Stomach (tissue), 4 donors: ENCODE measurements around the gene HOXD3.

Source experiments
- POLR2A ChIP-seq, 4 donors: fragments of 450-650 bp; IDR thresholded peaks; one replicate each; pipeline ENCODE4 v1.6.1; 2016; ENCODE audit warnings: antibody characterized with exemption in 4 of 4, control low read depth in 2 of 4, mild to moderate bottlenecking in 1 of 4, moderate library complexity in 1 of 4
- TF ChIP-seq, protein P1 (sequence below), 7 experiments: fragments of 450-650 bp in 4 of 7; fragments of 200-600 bp in 3 of 7; sonication (generic) in 3 of 7; IDR thresholded peaks; one replicate each; pipeline ENCODE4 v1.5.1; 2016 to 2019; ENCODE audit warnings: antibody characterized with exemption in 7 of 7, control low read depth in 2 of 7, mild to moderate bottlenecking in 1 of 7

DNA sequence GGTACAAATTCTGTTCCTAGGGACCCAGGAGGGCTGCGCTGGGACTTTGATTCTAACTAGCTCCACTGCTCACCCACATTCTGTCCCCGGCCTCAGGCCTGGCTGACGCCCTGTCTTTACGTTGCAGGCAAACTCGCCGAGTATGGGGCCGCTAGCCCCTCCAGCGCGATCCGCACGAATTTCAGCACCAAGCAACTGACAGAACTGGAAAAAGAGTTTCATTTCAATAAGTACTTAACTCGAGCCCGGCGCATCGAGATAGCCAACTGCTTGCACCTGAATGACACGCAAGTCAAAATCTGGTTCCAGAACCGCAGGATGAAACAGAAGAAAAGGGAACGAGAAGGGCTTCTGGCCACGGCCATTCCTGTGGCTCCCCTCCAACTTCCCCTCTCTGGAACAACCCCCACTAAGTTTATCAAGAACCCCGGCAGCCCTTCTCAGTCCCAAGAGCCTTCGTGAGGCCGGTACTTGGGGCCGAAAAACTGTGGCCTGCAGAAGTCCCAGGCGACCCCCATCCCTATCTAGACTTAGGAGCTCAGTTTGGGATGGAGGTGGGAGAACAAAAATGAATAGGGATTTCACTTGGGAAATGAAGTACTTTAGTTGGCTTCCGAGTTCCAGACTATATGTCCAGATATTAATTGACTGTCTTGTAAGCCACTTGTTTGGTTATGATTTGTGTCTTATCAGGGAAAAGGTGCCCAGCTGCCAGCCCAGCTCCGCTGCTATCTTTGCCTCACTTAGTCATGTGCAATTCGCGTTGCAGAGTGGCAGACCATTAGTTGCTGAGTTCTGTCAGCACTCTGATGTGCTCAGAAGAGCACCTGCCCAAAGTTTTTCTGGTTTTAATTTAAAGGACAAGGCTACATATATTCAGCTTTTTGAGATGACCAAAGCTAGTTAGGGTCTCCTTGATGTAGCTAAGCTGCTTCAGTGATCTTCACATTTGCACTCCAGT, 32.9 kb downstream of the HOXD3 start:
- TF ChIP-seq POLR2A (IDR thresholded peaks at IDR 0.05) = no peak
- TF ChIP-seq, protein P1, sequence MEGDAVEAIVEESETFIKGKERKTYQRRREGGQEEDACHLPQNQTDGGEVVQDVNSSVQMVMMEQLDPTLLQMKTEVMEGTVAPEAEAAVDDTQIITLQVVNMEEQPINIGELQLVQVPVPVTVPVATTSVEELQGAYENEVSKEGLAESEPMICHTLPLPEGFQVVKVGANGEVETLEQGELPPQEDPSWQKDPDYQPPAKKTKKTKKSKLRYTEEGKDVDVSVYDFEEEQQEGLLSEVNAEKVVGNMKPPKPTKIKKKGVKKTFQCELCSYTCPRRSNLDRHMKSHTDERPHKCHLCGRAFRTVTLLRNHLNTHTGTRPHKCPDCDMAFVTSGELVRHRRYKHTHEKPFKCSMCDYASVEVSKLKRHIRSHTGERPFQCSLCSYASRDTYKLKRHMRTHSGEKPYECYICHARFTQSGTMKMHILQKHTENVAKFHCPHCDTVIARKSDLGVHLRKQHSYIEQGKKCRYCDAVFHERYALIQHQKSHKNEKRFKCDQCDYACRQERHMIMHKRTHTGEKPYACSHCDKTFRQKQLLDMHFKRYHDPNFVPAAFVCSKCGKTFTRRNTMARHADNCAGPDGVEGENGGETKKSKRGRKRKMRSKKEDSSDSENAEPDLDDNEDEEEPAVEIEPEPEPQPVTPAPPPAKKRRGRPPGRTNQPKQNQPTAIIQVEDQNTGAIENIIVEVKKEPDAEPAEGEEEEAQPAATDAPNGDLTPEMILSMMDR (IDR thresholded peaks at IDR 0.05) = no peak
